Measurements from ENCODE around the gene SNCA.
A peak's percentile ranks its signal among the peaks of the same experiment; 100 is the strongest.

SNCA gene

GRCh38 chr4:89835413-89835812 lies 1.5 kb downstream of the SNCA start:
- Mint-ChIP-seq H3K36me3 (no peaks in the 10 kb centered on the region), H3K4me1 (peaks cover 25% of the 10 kb centered on the region), H3K27ac (no peak overlapping the region), H3K9me3 (no peaks in the 10 kb centered on the region), H3K27me3 (peaks cover 39% of the 10 kb centered on the region), H3K4me3 (no peak overlapping the region)

- Mint-ChIP-seq H3K36me3 (no peaks in the 10 kb centered on the region), H3K27me3 (peaks cover 35% of the 10 kb centered on the region)
Measured at GRCh38 chr4:89834486-89835209, 2.3 kb downstream of the SNCA start.

GRCh38 chr4:89829470-89830138 lies 7.4 kb downstream of the SNCA start:
- peaks cover 17% of the 10 kb centered on the region for H3K4me1 Mint-ChIP-seq
- peak overlapping the region; percentile 65 for H3K27ac Mint-ChIP-seq
- peaks cover 2% of the 10 kb centered on the region for H3K27me3 Mint-ChIP-seq
- H3K4me3 Mint-ChIP-seq: peak overlapping the region; percentile 57
- no peaks in the 10 kb centered on the region for H3K36me3 Mint-ChIP-seq
- H3K9me3 Mint-ChIP-seq: no peaks in the 10 kb centered on the region

More at GRCh38 chr4:89834486-89835209, 2.3 kb downstream of the SNCA start:
- Mint-ChIP-seq H3K9me3 (no peaks in the 10 kb centered on the region), H3K4me3 (no peak overlapping the region), H3K4me1 (peaks cover 30% of the 10 kb centered on the region), H3K27ac (no peak overlapping the region)

- H3K36me3 Mint-ChIP-seq: no peaks in the 10 kb centered on the region
- H3K4me3 Mint-ChIP-seq: no peak overlapping the region
- H3K27me3 Mint-ChIP-seq: no peaks in the 10 kb centered on the region
- H3K9me3 Mint-ChIP-seq: no peaks in the 10 kb centered on the region
- no peak overlapping the region for H3K27ac Mint-ChIP-seq
- peaks cover 4% of the 10 kb centered on the region for H3K4me1 Mint-ChIP-seq
Measured at GRCh38 chr4:89823416-89823815, 13.5 kb downstream of the SNCA start.

- no peaks in the 10 kb centered on the region for H3K36me3 Mint-ChIP-seq
- no peak overlapping the region for H3K4me3 Mint-ChIP-seq
- no peaks in the 10 kb centered on the region for H3K27me3 Mint-ChIP-seq
- H3K4me1 Mint-ChIP-seq: no peaks in the 10 kb centered on the region
- H3K27ac Mint-ChIP-seq: no peak overlapping the region
- no peaks in the 10 kb centered on the region for H3K9me3 Mint-ChIP-seq
Measured at GRCh38 chr4:89821612-89822011, 15.3 kb downstream of the SNCA start.

GRCh38 chr4:89820010-89820409 lies 17.0 kb downstream of the SNCA start:
- H3K4me3 Mint-ChIP-seq: no peak overlapping the region
- no peaks in the 10 kb centered on the region for H3K27me3 Mint-ChIP-seq
- H3K9me3 Mint-ChIP-seq: no peaks in the 10 kb centered on the region
- no peak overlapping the region for H3K27ac Mint-ChIP-seq
- no peaks in the 10 kb centered on the region for H3K4me1 Mint-ChIP-seq
- no peaks in the 10 kb centered on the region for H3K36me3 Mint-ChIP-seq

- Mint-ChIP-seq H3K9me3 (no peaks in the 10 kb centered on the region), H3K4me1 (no peaks in the 10 kb centered on the region), H3K27me3 (no peaks in the 10 kb centered on the region), H3K36me3 (no peaks in the 10 kb centered on the region), H3K27ac (no peak overlapping the region), H3K4me3 (no peak overlapping the region)
Measured at GRCh38 chr4:89814362-89814761, 22.6 kb downstream of the SNCA start.

- no peak overlapping the region for H3K27ac Mint-ChIP-seq
- H3K27me3 Mint-ChIP-seq: no peaks in the 10 kb centered on the region
- H3K36me3 Mint-ChIP-seq: no peaks in the 10 kb centered on the region
- no peaks in the 10 kb centered on the region for H3K9me3 Mint-ChIP-seq
- H3K4me1 Mint-ChIP-seq: no peaks in the 10 kb centered on the region
- no peak overlapping the region for H3K4me3 Mint-ChIP-seq
Measured at GRCh38 chr4:89813197-89813596, 23.8 kb downstream of the SNCA start.

- Mint-ChIP-seq H3K4me3 (no peak overlapping the region), H3K9me3 (no peaks in the 10 kb centered on the region), H3K4me1 (no peaks in the 10 kb centered on the region), H3K36me3 (no peaks in the 10 kb centered on the region), H3K27me3 (peaks cover 1% of the 10 kb centered on the region), H3K27ac (peak overlapping the region; percentile 32)
Measured at GRCh38 chr4:89807441-89808140, 29.4 kb downstream of the SNCA start.

GRCh38 chr4:89805297-89805696 lies 31.7 kb downstream of the SNCA start:
- H3K36me3 Mint-ChIP-seq: no peaks in the 10 kb centered on the region
- H3K27ac Mint-ChIP-seq: no peak overlapping the region
- no peaks in the 10 kb centered on the region for H3K9me3 Mint-ChIP-seq
- peaks cover 1% of the 10 kb centered on the region for H3K27me3 Mint-ChIP-seq
- no peaks in the 10 kb centered on the region for H3K4me1 Mint-ChIP-seq
- no peak overlapping the region for H3K4me3 Mint-ChIP-seq

GRCh38 chr4:89803915-89804314 lies 33.0 kb downstream of the SNCA start:
- H3K27me3 Mint-ChIP-seq: peaks cover 1% of the 10 kb centered on the region
- H3K9me3 Mint-ChIP-seq: no peaks in the 10 kb centered on the region
- no peak overlapping the region for H3K4me3 Mint-ChIP-seq
- H3K36me3 Mint-ChIP-seq: no peaks in the 10 kb centered on the region
- no peaks in the 10 kb centered on the region for H3K4me1 Mint-ChIP-seq
- H3K27ac Mint-ChIP-seq: no peak overlapping the region

- no peaks in the 10 kb centered on the region for H3K36me3 Mint-ChIP-seq
- no peak overlapping the region for H3K27ac Mint-ChIP-seq
- H3K27me3 Mint-ChIP-seq: peaks cover 1% of the 10 kb centered on the region
- H3K4me3 Mint-ChIP-seq: no peak overlapping the region
- H3K9me3 Mint-ChIP-seq: no peaks in the 10 kb centered on the region
- no peaks in the 10 kb centered on the region for H3K4me1 Mint-ChIP-seq
Measured at GRCh38 chr4:89803036-89803435, 33.9 kb downstream of the SNCA start.

GRCh38 chr4:89800527-89801103 lies 36.3 kb downstream of the SNCA start:
- no peak overlapping the region for H3K27ac Mint-ChIP-seq
- no peaks in the 10 kb centered on the region for H3K9me3 Mint-ChIP-seq
- no peaks in the 10 kb centered on the region for H3K4me1 Mint-ChIP-seq
- peaks cover 3% of the 10 kb centered on the region for H3K27me3 Mint-ChIP-seq
- H3K4me3 Mint-ChIP-seq: no peak overlapping the region
- H3K36me3 Mint-ChIP-seq: no peaks in the 10 kb centered on the region

GRCh38 chr4:89800012-89800516 lies 36.9 kb downstream of the SNCA start:
- Mint-ChIP-seq H3K4me1 (no peaks in the 10 kb centered on the region), H3K4me3 (no peak overlapping the region), H3K36me3 (no peaks in the 10 kb centered on the region), H3K27ac (no peak overlapping the region), H3K9me3 (no peaks in the 10 kb centered on the region), H3K27me3 (peaks cover 3% of the 10 kb centered on the region)

GRCh38 chr4:89799071-89799470 lies 37.9 kb downstream of the SNCA start:
- no peaks in the 10 kb centered on the region for H3K9me3 Mint-ChIP-seq
- no peak overlapping the region for H3K27ac Mint-ChIP-seq
- H3K27me3 Mint-ChIP-seq: peaks cover 3% of the 10 kb centered on the region

GRCh38 chr4:89797117-89797516 lies 39.8 kb downstream of the SNCA start:
- Mint-ChIP-seq H3K27ac (no peak overlapping the region), H3K36me3 (no peaks in the 10 kb centered on the region), H3K27me3 (peaks cover 2% of the 10 kb centered on the region), H3K4me1 (no peaks in the 10 kb centered on the region), H3K4me3 (no peak overlapping the region), H3K9me3 (no peaks in the 10 kb centered on the region)

More at GRCh38 chr4:89799071-89799470, 37.9 kb downstream of the SNCA start:
- no peak overlapping the region for H3K4me3 Mint-ChIP-seq
- H3K36me3 Mint-ChIP-seq: no peaks in the 10 kb centered on the region
- no peaks in the 10 kb centered on the region for H3K4me1 Mint-ChIP-seq
